HCT116 (cell line): ENCODE results near the gene MMAA. TPM values are rescaled to one million over a fixed set of nuclear protein-coding genes. Genes with fewer than 3 reads are reported as not detected.

Experiments used
- ATAC-seq: fragments of 200-7000 bp; cut with Tn5 transposase; 2 replicates; pipeline ENCODE4 v1.9.1; 2020; ENCODE audit warnings: mild to moderate bottlenecking, moderate library complexity
- BruUV-seq: library from RNA; stranded (reverse); fragments of 400-500 nt; replicated peaks from 2 replicates; lab custom pipeline; 2021; lab: Mats Ljungman, UMichigan
- CTCF ChIA-PET: fragments of 300-600 bp; sonication (Branson Sonifier 250); formaldehyde crosslinking; loops from one replicate; lab custom pipeline; 2021; ENCODE audit warnings: antibody characterized with exemption; lab: Charles Lee
- POLR2A ChIA-PET: fragments of 300-600, 350-600 bp; sonication (Branson Sonifier 250); formaldehyde crosslinking; loops from one replicate; lab custom pipeline; 2021; ENCODE audit warnings: antibody characterized with exemption; lab: Charles Lee
- RAD21 ChIA-PET, 2 experiments: fragments of 300-600 bp; sonication (Branson Sonifier 250); formaldehyde crosslinking; loops; one replicate each; lab custom pipeline; 2023; ENCODE audit warnings: low total read pairs in 2 of 2; ENCODE audit not compliant: uncharacterized antibody in 2 of 2, unreplicated experiment in 2 of 2, low non-redundant PET in 1 of 2; lab: Charles Lee
- DNase-seq: peaks from one replicate; pipeline ENCODE4 v3.0.0-alpha.2; 2010; ENCODE audit warnings: low read depth, low spot score
- H2AFZ ChIP-seq: fragments of 200-600 bp; shearing (Covaris generic), sonication (generic); 2 replicates; pipeline ENCODE4 v1.6.1; 2017; ENCODE audit warnings: low read depth, mixed run types, mixed read lengths, antibody characterized with exemption, low read length; ENCODE audit not compliant: poor library complexity, severe bottlenecking
- H3K27ac ChIP-seq: 2 replicates; pipeline ENCODE4 v1.5.1; 2012; ENCODE audit warnings: low read depth, low read length
- H3K27me3 ChIP-seq: fragments of 200-600 bp; sonication (generic); 2 replicates; pipeline ENCODE4 v1.6.1; 2016; ENCODE audit warnings: mixed run types, low read length, mixed read lengths; ENCODE audit not compliant: insufficient read depth
- H3K36me3 ChIP-seq, 2 experiments: fragments of 200-500 bp in 1 of 2; fragments of 200-600 bp in 1 of 2; sonication (Bioruptor generic) in 1 of 2; sonication (generic) in 1 of 2; 2 replicates each; pipeline versions ENCODE4 v1.5.1 to v1.6.1; 2014 to 2016; ENCODE audit warnings: low read length in 2 of 2, inconsistent platforms in 1 of 2, mixed read lengths in 1 of 2, mixed run types in 1 of 2; ENCODE audit not compliant: insufficient read depth in 2 of 2, control insufficient read depth in 1 of 2
- H3K4me1 ChIP-seq, 2 experiments: fragments of 200-600 bp in 1 of 2; sonication (generic) in 1 of 2; 2 replicates each; pipeline versions ENCODE4 v1.5.1 to v1.6.1; 2012 to 2017; ENCODE audit warnings: low read length in 2 of 2, inconsistent platforms in 1 of 2, mild to moderate bottlenecking in 1 of 2, mixed read lengths in 1 of 2, mixed run types in 1 of 2, moderate library complexity in 1 of 2; ENCODE audit not compliant: insufficient read depth in 2 of 2, control insufficient read depth in 1 of 2
- H3K4me2 ChIP-seq: fragments of 200-600 bp; sonication (generic); 2 replicates; pipeline ENCODE4 v1.6.1; 2017; ENCODE audit warnings: mixed run types, low read length, mixed read lengths
- H3K4me3 ChIP-seq, 2 experiments: fragments of 200-600 bp in 1 of 2; sonication (generic) in 1 of 2; replicated peaks in 1 of 2; 2 replicates each; pipeline ENCODE4 v1.5.1; 2011 to 2016; ENCODE audit warnings: low read length in 2 of 2, control low read depth in 1 of 2, low read depth in 1 of 2, mild to moderate bottlenecking in 1 of 2, mixed read lengths in 1 of 2, mixed run types in 1 of 2
- H3K79me2 ChIP-seq: fragments of 200-600 bp; sonication (generic); 2 replicates; pipeline ENCODE4 v1.6.1; 2017; ENCODE audit warnings: mild to moderate bottlenecking, mixed run types, low read length, moderate library complexity, mixed read lengths; ENCODE audit not compliant: insufficient read depth
- H3K9ac ChIP-seq: fragments of 200-600 bp; sonication (generic); 2 replicates; pipeline ENCODE4 v1.6.1; 2016; ENCODE audit warnings: low read length, mixed read lengths
- H3K9me2 ChIP-seq: fragments of 200-600 bp; sonication (generic), shearing (Covaris generic); 2 replicates; pipeline ENCODE4 v1.6.1; 2017; ENCODE audit warnings: mixed run types, mild to moderate bottlenecking, moderate library complexity; ENCODE audit not compliant: insufficient read depth
- H3K9me3 ChIP-seq, 2 experiments: fragments of 200-500 bp in 1 of 2; fragments of 200-600 bp in 1 of 2; sonication (Bioruptor generic) in 1 of 2; sonication (generic) in 1 of 2; 2 replicates each; pipeline ENCODE4 v1.6.1; 2014 to 2017; ENCODE audit warnings: low read length in 2 of 2, mixed read lengths in 2 of 2, inconsistent platforms in 1 of 2, low read depth in 1 of 2, mild to moderate bottlenecking in 1 of 2, mixed run types in 1 of 2, moderate library complexity in 1 of 2; ENCODE audit not compliant: control insufficient read depth in 1 of 2, insufficient read depth in 1 of 2
- H4K20me1 ChIP-seq: fragments of 200-600 bp; sonication (generic), shearing (Covaris generic); 2 replicates; pipeline ENCODE4 v1.6.1; 2017; ENCODE audit warnings: mixed run types, mild to moderate bottlenecking, moderate library complexity; ENCODE audit not compliant: insufficient read depth
- ELF1 ChIP-seq: IDR thresholded peaks from 2 replicates; pipeline ENCODE4 v1.6.1; 2012; ENCODE audit warnings: low read depth, borderline replicate concordance
- EZH2 ChIP-seq: fragments of 200-600 bp; sonication (generic); IDR thresholded peaks from 2 replicates; pipeline ENCODE4 v1.6.1; 2017; ENCODE audit warnings: antibody characterized with exemption, mixed run types
- FOSL1 ChIP-seq: IDR thresholded peaks from 2 replicates; pipeline ENCODE4 v1.6.1; 2012; ENCODE audit warnings: low read depth
- POLR2AphosphoS5 ChIP-seq: IDR thresholded peaks from 2 replicates; pipeline ENCODE4 v1.6.1; 2011; ENCODE audit warnings: mild to moderate bottlenecking, low read depth, low read length, moderate library complexity
- RAD21 ChIP-seq: IDR thresholded peaks from 2 replicates; pipeline ENCODE4 v1.6.1; 2012; ENCODE audit warnings: low read depth, mild to moderate bottlenecking
- REST ChIP-seq: IDR thresholded peaks from 2 replicates; pipeline ENCODE4 v1.6.1; 2012; ENCODE audit warnings: low read depth
- SIN3A ChIP-seq: IDR thresholded peaks from 2 replicates; pipeline ENCODE4 v1.6.1; 2012; ENCODE audit warnings: low read depth
- ZFX ChIP-seq: fragments of 450-650 bp; IDR thresholded peaks from 2 replicates; pipeline ENCODE4 v1.6.1; 2017
- ZNF274 ChIP-seq: fragments of 200-500 bp; sonication (Bioruptor generic); IDR thresholded peaks from 2 replicates; pipeline ENCODE4 v1.6.1; 2014; ENCODE audit warnings: mild to moderate bottlenecking, low read depth, low read length, inconsistent platforms
- intact Hi-C: fragments of 100-400 bp; cut with micrococcal nuclease; formaldehyde crosslinking; loops from 2 replicates; pipeline ENCODE4 v1.10.0; 2022
- total RNA-seq: library from RNA; stranded (reverse); gene quantifications from one replicate; pipeline ENCODE4 v1.2.1, GENCODE V29; 2021; ENCODE audit not compliant: unreplicated experiment

The MMAA gene
- total RNA-seq, 1 experiment from 2014 or later = 3.6 TPM

- ChIA-PET POLR2A (no interaction called here), CTCF (no interaction called here), RAD21 (no interaction called here)
- intact Hi-C loops = no loop called here
- H3K4me1 ChIP-seq = no peaks in the 10 kb centered on the region
- no peak overlapping the region for H3K27ac ChIP-seq
- H3K9ac ChIP-seq = no peak overlapping the region
- H4K20me1 ChIP-seq = no peaks in the 10 kb centered on the region
- H2AFZ ChIP-seq = no peak overlapping the region
- no peak overlapping the region for H3K4me2 ChIP-seq
- H3K27me3 ChIP-seq = no peaks in the 10 kb centered on the region
- DNase-seq (no peak), ATAC-seq (no peak)
- no TSS peak for BruUV-seq
- no peaks in the 10 kb centered on the region for H3K9me3 ChIP-seq
- no peaks in the 10 kb centered on the region for H3K36me3 ChIP-seq
- no peak for TF ChIP-seq EZH2
- H3K79me2 ChIP-seq = no peaks in the 10 kb centered on the region
- H3K9me2 ChIP-seq = no peaks in the 10 kb centered on the region
- H3K4me3 ChIP-seq = no peak overlapping the region
Measured at GRCh38 chr4:145643295-145643694, 24.1 kb downstream of the MMAA start.

GRCh38 chr4:145644699-145645098 is 25.5 kb downstream of the MMAA start:
- Histone ChIP-seq H3K9me2 (no peaks in the 10 kb centered on the region), H3K27me3 (no peaks in the 10 kb centered on the region), H3K79me2 (no peaks in the 10 kb centered on the region), H3K9me3 (no peaks in the 10 kb centered on the region), H3K9ac (no peak overlapping the region), H3K27ac (no peak overlapping the region), H2AFZ (no peak overlapping the region), H3K4me1 (no peaks in the 10 kb centered on the region), H3K4me3 (no peak overlapping the region), H3K4me2 (no peak overlapping the region), H3K36me3 (no peaks in the 10 kb centered on the region), H4K20me1 (no peaks in the 10 kb centered on the region)
- no peak for TF ChIP-seq SIN3A
- peak; percentile 20; the same call in 1 of the 2 replicates for TF ChIP-seq RAD21
- DNase-seq (no peak), ATAC-seq (no peak)
- intact Hi-C loops = no loop called here
- ChIA-PET POLR2A (no interaction called here), RAD21 (no interaction called here), CTCF (no interaction called here)
- no TSS peak for BruUV-seq

GRCh38 chr4:145656156-145656555 is 37.0 kb downstream of the MMAA start:
- no peaks in the 10 kb centered on the region for H3K79me2 ChIP-seq
- H3K4me2 ChIP-seq = no peak overlapping the region
- no peak overlapping the region for H2AFZ ChIP-seq
- CTCF ChIA-PET = no interaction called here
- H3K27me3 ChIP-seq = no peaks in the 10 kb centered on the region
- H3K27ac ChIP-seq = no peak overlapping the region
- H3K36me3 ChIP-seq = no peaks in the 10 kb centered on the region
- RAD21 ChIA-PET = no interaction called here
- H3K9me3 ChIP-seq = no peaks in the 10 kb centered on the region
- BruUV-seq = no TSS peak
- no peaks in the 10 kb centered on the region for H3K4me1 ChIP-seq
- no peak overlapping the region for H3K4me3 ChIP-seq
- no peak for ATAC-seq
- POLR2A ChIA-PET = no interaction called here
- no peaks in the 10 kb centered on the region for H4K20me1 ChIP-seq
- DNase-seq = no peak
- no peaks in the 10 kb centered on the region for H3K9me2 ChIP-seq
- no peak overlapping the region for H3K9ac ChIP-seq
- intact Hi-C loops = no loop called here
- TF ChIP-seq ZFX (no peak), POLR2AphosphoS5 (no peak), ELF1 (no peak), SIN3A (no peak), FOSL1 (no peak), ZNF274 (no peak), REST (no peak)
